DMS53 treated with DMSO at 0.1 percent for 48 hours (cell line): ENCODE results near the gene TMEM165.
"Not testable (repeated sequence)": the region's sequence is repeated elsewhere in the genome, so short reads cannot be mapped to it uniquely, and the experiment has no call there.

ENCODE experiments used
- DNase-seq: peaks from one replicate; lab custom pipeline; 2025; ENCODE audit not compliant: unreplicated experiment; lab: John Stamatoyannopoulos, UW

TMEM165 gene

DNA sequence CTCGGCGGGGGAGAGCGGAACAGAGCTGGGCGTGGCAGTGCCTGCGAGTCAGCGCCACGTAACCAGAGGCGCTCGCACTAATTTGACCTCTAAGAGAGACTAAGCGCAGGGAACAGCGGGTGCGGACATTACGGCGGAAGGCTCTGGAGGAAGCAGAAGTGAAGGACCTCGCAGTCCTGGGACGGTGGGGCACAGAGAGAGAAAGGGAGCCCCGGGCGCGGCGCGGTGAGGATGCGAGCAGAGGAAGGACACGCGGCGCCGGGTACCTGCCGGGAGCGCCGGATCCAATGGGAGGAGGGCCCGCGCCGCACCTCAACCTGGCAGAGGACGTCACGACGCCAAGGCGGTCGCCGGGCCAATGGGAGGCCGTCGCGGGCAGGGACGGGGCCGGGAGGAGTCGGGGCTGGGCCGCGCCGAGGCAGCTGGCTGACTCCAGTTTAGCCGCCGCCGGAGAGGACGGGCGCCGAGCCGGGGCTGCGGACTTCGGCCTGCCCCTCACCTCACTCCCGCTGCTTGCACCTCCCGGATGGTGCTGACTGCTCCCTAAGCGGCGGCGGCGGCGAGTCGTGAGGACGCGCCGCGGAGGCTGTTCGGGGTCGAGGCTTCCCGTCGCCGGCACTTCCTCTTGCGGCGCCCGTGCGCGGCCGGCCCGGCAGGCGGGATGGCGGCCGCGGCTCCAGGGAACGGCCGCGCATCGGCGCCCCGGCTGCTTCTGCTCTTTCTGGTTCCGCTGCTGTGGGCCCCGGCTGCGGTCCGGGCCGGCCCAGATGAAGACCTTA lies at the start of gene TMEM165:
Gene TMEM165 (plus strand): TSS at position 429 of the 779 bp plus-strand sequence. CDS start 233 bp downstream, at position 662.
- peak; percentile 70 for DNase-seq

DNA sequence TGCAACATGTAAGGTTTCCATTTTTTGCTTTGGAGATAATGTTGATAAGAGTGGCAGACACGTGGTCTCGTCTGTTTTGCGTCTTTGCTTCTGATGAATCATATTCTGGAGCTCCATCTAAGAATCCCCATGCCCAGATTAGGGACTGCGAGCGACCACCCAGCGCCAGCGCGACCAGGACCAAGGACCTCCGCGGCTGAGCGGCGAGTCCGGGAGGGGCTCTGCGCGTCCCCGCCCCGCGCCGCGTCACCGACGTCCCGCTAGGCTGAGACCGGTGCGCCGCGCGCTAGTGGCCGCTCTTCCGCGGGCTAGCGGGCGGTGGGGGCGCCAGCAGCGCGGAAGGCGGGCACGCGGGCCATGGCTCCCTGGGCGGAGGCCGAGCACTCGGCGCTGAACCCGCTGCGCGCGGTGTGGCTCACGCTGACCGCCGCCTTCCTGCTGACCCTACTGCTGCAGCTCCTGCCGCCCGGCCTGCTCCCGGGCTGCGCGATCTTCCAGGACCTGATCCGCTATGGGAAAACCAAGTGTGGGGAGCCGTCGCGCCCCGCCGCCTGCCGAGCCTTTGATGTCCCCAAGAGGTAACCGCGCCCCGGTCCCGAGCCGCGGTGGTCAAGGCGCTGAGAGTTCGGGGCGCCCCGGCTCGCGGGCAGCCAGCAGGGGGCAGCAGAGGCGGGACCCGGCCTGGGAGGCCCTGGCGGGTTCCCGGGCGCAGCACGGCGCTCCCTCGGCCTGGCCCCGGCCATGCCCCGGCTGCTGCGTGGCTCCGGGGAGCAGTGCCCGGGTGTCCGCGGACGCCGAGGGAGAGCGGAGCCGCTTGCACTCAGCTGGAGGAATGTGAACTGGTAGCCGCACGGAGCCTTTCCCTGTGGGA lies 49.5 kb upstream of the TMEM165 start, which contains the start of gene SRD5A3:
Gene SRD5A3 (plus strand): TSS at position 263 of the 871 bp plus-strand sequence. CDS start 95 bp downstream, at position 358.
- peak; percentile 44 for DNase-seq

GRCh38 chr4:55346851-55347255 lies 48.9 kb upstream of the TMEM165 start:
- DNase-seq = no peak

- no peak for DNase-seq
Measured at GRCh38 chr4:55347610-55348228, 48.0 kb upstream of the TMEM165 start.

- no peak for DNase-seq
Measured at GRCh38 chr4:55348466-55348865, 47.3 kb upstream of the TMEM165 start.

- not testable (repeated sequence) for DNase-seq
Measured at GRCh38 chr4:55350870-55351269, 44.9 kb upstream of the TMEM165 start.

- no peak for DNase-seq
Measured at GRCh38 chr4:55351824-55352223, 43.9 kb upstream of the TMEM165 start.

GRCh38 chr4:55352726-55353125 lies 43.0 kb upstream of the TMEM165 start:
- DNase-seq = no peak

- not testable (repeated sequence) for DNase-seq
Measured at GRCh38 chr4:55353228-55353747, 42.5 kb upstream of the TMEM165 start.

DNA sequence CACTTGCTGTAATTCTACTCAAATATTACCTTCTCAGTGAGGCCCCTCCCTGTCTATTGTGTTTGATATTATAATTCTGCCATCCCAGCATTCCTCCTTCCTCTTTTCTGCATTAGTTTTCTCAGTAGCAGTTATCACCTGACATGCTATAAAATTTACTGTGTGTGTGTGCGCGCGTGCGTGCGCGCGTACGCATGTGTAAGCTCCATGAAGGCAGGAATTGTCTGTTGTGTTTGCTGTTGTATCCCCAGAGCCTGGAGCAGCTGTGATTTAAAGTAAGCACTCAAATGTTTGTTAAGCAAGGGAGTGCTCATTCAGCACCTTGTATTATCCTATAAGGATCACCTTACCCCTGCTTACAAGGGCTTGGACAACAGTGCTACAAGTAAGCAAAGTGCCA lies 41.1 kb upstream of the TMEM165 start:
- no peak for DNase-seq

DNA sequence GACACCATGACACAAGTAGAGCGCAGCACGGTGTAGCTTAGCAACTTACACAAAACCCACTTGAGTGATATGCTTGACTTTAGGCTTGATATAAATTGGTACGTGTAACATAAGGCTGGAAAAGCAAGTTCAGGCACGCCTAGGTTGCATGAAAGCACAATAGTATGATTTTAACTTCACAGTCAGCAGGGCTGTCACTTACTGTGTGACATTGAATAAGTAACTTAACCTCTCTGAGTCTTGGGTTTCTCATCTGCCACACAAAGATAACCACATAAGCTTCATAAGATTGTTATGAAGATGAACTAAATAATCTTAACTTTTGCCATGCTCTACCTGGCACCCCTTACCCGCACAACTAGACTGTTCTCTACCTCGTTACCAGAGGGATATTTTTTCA lies 40.2 kb upstream of the TMEM165 start:
- DNase-seq = no peak

DNA sequence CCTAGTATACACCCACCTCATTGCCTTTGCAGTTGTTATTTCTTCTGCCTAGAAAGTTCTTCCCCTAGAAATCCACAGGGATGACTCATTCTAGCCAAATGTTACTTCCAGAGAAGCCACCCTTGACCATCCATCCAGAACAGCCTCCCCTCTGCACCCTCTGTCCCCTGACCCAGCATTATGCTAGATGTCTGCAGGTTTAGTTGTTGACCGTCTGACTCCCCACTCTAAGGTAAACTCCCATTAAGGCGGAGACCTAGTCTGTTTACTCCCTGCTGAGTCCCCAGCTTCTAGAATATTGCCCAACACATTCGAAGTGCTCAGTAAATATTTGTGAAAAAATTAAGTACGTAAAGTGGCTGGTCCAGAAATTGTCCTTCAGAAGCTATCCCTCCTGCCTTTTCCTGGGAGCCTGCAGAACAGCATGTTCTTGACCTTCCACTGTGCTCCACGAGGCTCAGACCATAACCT lies 38.7 kb upstream of the TMEM165 start:
- peak; percentile 70 for DNase-seq

DNA sequence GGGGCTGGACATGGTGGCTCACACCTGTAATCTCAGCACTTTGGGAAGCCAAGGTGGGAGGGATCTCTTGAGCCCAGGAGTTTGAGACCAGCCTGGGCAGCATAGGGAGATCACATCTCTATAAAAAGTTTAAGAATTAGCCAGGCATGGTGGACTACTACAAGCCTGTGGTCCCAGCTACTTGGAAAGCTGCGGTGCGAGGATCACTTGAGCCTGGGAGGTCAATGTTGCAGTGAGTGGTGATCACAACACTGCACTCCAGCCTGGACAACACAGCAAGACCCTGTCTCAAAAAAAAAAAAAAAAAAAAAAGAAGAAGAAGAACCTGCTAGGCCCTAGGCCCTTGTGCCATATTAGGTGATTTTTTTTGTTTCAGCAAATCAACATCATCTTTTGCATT lies 37.5 kb upstream of the TMEM165 start:
- DNase-seq = no peak

DNA sequence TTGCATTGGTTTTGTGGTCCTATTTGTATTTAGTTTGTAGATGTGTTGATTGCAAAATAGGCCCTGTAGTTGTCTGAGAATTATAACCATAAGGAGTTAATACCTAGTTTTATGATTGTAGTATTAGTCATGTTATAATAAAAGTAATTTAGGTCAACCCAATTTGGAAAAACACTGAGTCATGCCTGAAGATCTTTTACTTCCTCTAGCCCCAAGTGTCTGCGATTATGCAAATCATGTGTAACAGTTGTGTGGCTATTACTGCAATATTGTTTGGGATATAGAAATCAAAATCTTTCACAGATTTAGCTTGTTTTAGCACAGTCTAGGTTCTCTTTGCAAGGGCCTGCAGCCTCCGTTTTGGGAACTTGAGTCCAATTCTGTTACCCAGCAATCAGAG lies 37.1 kb upstream of the TMEM165 start:
- DNase-seq = no peak

DNA sequence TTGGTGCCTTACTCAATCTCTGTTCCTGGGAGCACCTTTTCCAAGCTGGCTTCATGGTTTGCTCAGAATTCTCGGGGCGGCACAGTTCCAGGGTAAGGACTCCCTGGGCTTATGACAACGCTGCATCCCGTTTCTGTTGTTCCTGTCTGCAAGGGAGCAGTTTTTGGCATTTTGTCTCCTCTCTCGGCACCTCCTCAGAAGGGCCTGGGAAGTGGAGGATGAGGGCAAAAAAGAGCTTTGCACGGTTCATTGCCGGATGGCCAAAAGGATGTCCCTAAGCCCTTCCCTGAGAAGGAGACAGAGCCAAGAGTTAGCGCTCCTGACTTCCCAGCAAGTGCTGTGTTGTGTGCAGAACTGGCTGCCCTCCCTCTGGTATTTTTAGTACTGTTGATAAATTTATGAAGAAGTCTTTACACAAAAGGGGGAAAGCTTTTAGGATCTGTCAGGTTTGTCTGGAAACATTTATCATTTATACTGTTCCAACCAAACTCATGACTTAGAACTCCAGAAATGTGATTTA lies 36.3 kb upstream of the TMEM165 start:
- DNase-seq = no peak

DNA sequence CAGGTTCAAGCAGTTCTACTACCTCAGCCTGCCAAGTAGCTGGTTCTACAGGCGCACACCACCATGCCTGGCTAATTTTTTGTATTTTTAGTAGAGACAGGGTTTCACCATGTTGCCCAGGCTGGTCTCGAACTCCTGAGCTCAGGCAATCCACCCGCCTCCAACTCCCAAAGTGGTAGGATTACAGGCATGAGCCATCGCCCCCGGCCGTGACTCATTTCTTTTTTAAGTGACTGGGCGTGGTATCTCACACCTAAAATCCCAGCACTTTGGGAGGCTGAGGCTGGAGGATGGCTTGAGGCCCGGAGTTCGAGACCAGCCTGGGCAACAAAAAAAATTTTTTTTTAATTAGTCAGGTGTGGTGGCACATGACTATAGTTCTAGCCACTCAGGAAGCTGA lies 32.8 kb upstream of the TMEM165 start:
- not testable (repeated sequence) for DNase-seq

- no peak for DNase-seq
Measured at GRCh38 chr4:55363691-55364351, 31.9 kb upstream of the TMEM165 start.

DNA sequence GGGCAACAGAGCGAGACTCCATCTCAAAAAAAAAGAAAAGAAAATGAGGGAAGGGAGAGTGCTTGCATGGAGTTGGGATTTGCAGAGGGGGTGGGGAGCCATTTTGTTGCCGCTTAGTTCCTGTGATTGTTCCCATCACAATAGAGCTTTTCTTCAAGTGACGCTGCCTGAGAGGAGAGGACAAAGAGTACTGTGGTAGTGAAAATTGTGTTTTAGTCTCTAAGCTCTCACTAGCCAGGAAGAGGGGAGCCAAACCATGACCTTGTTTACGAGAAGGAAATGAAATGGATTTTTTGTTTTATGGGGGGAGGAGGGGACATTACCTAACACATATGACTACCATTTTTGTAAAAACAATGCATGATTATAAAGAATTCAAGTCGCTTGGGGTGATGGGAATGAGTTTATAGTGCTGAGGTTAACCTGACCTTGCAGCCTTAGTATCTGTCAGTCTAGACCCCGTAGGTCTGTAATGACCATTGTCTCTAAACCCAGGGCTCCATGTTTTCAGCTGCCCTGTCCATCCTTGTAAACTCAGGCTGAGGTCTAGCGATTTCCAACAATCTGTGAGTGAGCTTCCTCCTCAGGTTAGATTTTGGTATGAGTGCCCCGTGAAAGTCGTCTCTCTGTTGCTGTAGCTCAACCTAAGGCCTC lies 30.9 kb upstream of the TMEM165 start:
- no peak for DNase-seq

GRCh38 chr4:55365345-55365728 lies 30.4 kb upstream of the TMEM165 start:
- DNase-seq = no peak

GRCh38 chr4:55366621-55367020 lies 29.1 kb upstream of the TMEM165 start:
- DNase-seq = no peak
